H1 (cell line): ENCODE data around the gene ZNF560. TPM values are rescaled to one million over a fixed set of nuclear protein-coding genes. Genes with fewer than 3 reads are reported as not detected.

Experiments
- CTCF ChIA-PET: fragments of 300-600 bp; sonication (Branson Sonifier 250); formaldehyde crosslinking; loops from one replicate; lab custom pipeline; 2021; ENCODE audit not compliant: partially characterized antibody; lab: Charles Lee
- POLR2A ChIA-PET: fragments of 300-600 bp; sonication (Branson Sonifier 250); formaldehyde crosslinking; loops from one replicate; lab custom pipeline; 2021; ENCODE audit warnings: inconsistent platforms; ENCODE audit not compliant: partially characterized antibody; lab: Charles Lee
- DNase-seq, 2 experiments: peaks; one replicate each; pipeline versions ENCODE4 v3.0.0 to v3.0.0-alpha.2; 2010 to 2022; ENCODE audit warnings: low spot score in 2 of 2, low read depth in 1 of 2, mixed read lengths in 1 of 2
- FAIRE-seq: peaks from 2 replicates; lab custom pipeline; 2011; peaks lifted over from hg19 to GRCh38; lab: Jason Lieb, UNC
- H2AFZ ChIP-seq: 2 replicates; pipeline ENCODE4 v1.8.1; 2012; ENCODE audit warnings: low read length, inconsistent platforms
- H2AK5ac ChIP-seq: 2 replicates; pipeline ENCODE4 v1.6.1; 2013; ENCODE audit warnings: low read depth, low read length
- H2BK120ac ChIP-seq: replicated peaks from 2 replicates; pipeline ENCODE3; 2013; ENCODE audit warnings: low read depth, low read length, inconsistent platforms
- H2BK12ac ChIP-seq: 2 replicates; pipeline ENCODE4 v1.6.1; 2013; ENCODE audit warnings: low read depth, low read length
- H2BK15ac ChIP-seq: 2 replicates; pipeline ENCODE4 v1.6.1; 2013; ENCODE audit warnings: low read length
- H2BK20ac ChIP-seq: 2 replicates; pipeline ENCODE4 v1.6.1; 2013; ENCODE audit warnings: low read length
- H2BK5ac ChIP-seq: 2 replicates; pipeline ENCODE4 v1.6.1; 2013; ENCODE audit warnings: low read depth, low read length
- H3K14ac ChIP-seq: 2 replicates; pipeline ENCODE4 v1.6.1; 2013; ENCODE audit warnings: inconsistent platforms; ENCODE audit not compliant: insufficient read length
- H3K18ac ChIP-seq: 2 replicates; pipeline ENCODE4 v1.6.1; 2013; ENCODE audit warnings: low read length; ENCODE audit errors: extremely low read depth
- H3K23ac ChIP-seq: 2 replicates; pipeline ENCODE4 v1.6.1; 2013; ENCODE audit warnings: inconsistent platforms; ENCODE audit not compliant: insufficient read length
- H3K23me2 ChIP-seq: 2 replicates; pipeline ENCODE4 v1.6.1; 2013; ENCODE audit warnings: low read depth, low read length
- H3K27ac ChIP-seq: 2 replicates; pipeline ENCODE4 v1.6.1; 2011; ENCODE audit warnings: low read depth, low read length, inconsistent platforms
- H3K27me3 ChIP-seq, 4 experiments: replicated peaks in 1 of 4; 1 replicate in 1 of 4; 2 replicates in 3 of 4; pipeline versions ENCODE4 v1.6.1 to v1.8.1; 2011 to 2013; ENCODE audit warnings: low read length in 3 of 4, mild to moderate bottlenecking in 3 of 4, inconsistent platforms in 2 of 4, mixed read lengths in 2 of 4, moderate library complexity in 1 of 4; ENCODE audit not compliant: control insufficient read depth in 3 of 4, insufficient read depth in 3 of 4; ENCODE audit errors: extremely low read depth in 1 of 4
- H3K36me3 ChIP-seq, 4 experiments: 2 replicates each; pipeline versions ENCODE4 v1.6.1 to v1.8.1; 2011 to 2013; ENCODE audit warnings: mild to moderate bottlenecking in 4 of 4, low read length in 3 of 4, moderate library complexity in 2 of 4, control low read depth in 1 of 4, inconsistent platforms in 1 of 4; ENCODE audit not compliant: insufficient read depth in 4 of 4, control insufficient read depth in 2 of 4
- H3K4ac ChIP-seq: replicated peaks from 2 replicates; pipeline ENCODE3; 2013; ENCODE audit warnings: low read length, low read depth, mixed read lengths, inconsistent platforms; ENCODE audit not compliant: insufficient read length
- H3K4me1 ChIP-seq, 4 experiments: replicated peaks in 1 of 4; 1 replicate in 1 of 4; 2 replicates in 3 of 4; pipeline versions ENCODE4 v1.6.1 to v1.8.1; 2011 to 2013; ENCODE audit warnings: low read length in 3 of 4, inconsistent platforms in 2 of 4, mixed read lengths in 1 of 4; ENCODE audit not compliant: insufficient read depth in 4 of 4, control insufficient read depth in 3 of 4
- H3K4me2 ChIP-seq, 2 experiments: 2 replicates each; pipeline versions ENCODE4 v1.6.1 to v1.8.1; 2011 to 2013; ENCODE audit warnings: low read depth in 2 of 2, low read length in 2 of 2, control low read depth in 1 of 2, inconsistent platforms in 1 of 2, mild to moderate bottlenecking in 1 of 2; ENCODE audit not compliant: insufficient read depth in 1 of 2
- H3K4me3 ChIP-seq, 4 experiments: fragments of 200-600, 300-600 bp in 1 of 4; sonication (generic), shearing (Covaris generic), sonication (Bioruptor Twin) in 1 of 4; 2 replicates each; pipeline versions ENCODE4 v1.5.1 to v1.8.1; 2011 to 2016; ENCODE audit warnings: low read length in 4 of 4, low read depth in 3 of 4, control low read depth in 2 of 4, inconsistent platforms in 2 of 4, mild to moderate bottlenecking in 2 of 4, mixed read lengths in 1 of 4, moderate library complexity in 1 of 4; ENCODE audit not compliant: insufficient read depth in 2 of 4; ENCODE audit errors: extremely low read depth in 1 of 4
- H3K56ac ChIP-seq: replicated peaks from 2 replicates; pipeline ENCODE3; 2013; ENCODE audit warnings: low read depth, mild to moderate bottlenecking, mixed read lengths, low read length, inconsistent platforms; ENCODE audit not compliant: insufficient read length
- H3K79me1 ChIP-seq: 2 replicates; pipeline ENCODE4 v1.6.1; 2013; ENCODE audit warnings: low read depth, low read length, control low read depth
- H3K79me2 ChIP-seq, 2 experiments: 2 replicates each; pipeline versions ENCODE4 v1.6.1 to v1.8.1; 2012 to 2013; ENCODE audit warnings: low read length in 2 of 2, mild to moderate bottlenecking in 2 of 2, inconsistent platforms in 1 of 2; ENCODE audit not compliant: insufficient read depth in 2 of 2, control insufficient read depth in 1 of 2
- H3K9ac ChIP-seq, 4 experiments: replicated peaks in 1 of 4; 1 replicate in 1 of 4; 2 replicates in 3 of 4; pipeline versions ENCODE4 v1.6.1 to v1.8.1; 2011 to 2013; ENCODE audit warnings: low read depth in 3 of 4, low read length in 3 of 4, control low read depth in 2 of 4, mild to moderate bottlenecking in 2 of 4, moderate library complexity in 2 of 4, inconsistent platforms in 1 of 4; ENCODE audit errors: extremely low read depth in 1 of 4
- H3K9me3 ChIP-seq, 2 experiments: 2 replicates each; pipeline versions ENCODE4 v1.6.1 to v1.8.1; 2012 to 2013; ENCODE audit warnings: mild to moderate bottlenecking in 2 of 2, moderate library complexity in 2 of 2, control low read depth in 1 of 2, inconsistent platforms in 1 of 2, low read depth in 1 of 2, low read length in 1 of 2, mixed read lengths in 1 of 2; ENCODE audit not compliant: insufficient read depth in 2 of 2
- H4K20me1 ChIP-seq, 2 experiments: replicated peaks in 1 of 2; 2 replicates each; pipeline versions ENCODE3 to v1.8.1; 2011 to 2013; ENCODE audit warnings: inconsistent platforms in 2 of 2, low read length in 2 of 2, mild to moderate bottlenecking in 1 of 2; ENCODE audit not compliant: insufficient read depth in 2 of 2, control insufficient read depth in 1 of 2
- H4K5ac ChIP-seq: 2 replicates; pipeline ENCODE4 v1.6.1; 2013; ENCODE audit warnings: low read length, low read depth, mixed read lengths, inconsistent platforms; ENCODE audit not compliant: insufficient read length
- H4K8ac ChIP-seq: 2 replicates; pipeline ENCODE4 v1.8.0; 2013; ENCODE audit warnings: mild to moderate bottlenecking, moderate library complexity, low read length, inconsistent platforms; ENCODE audit not compliant: insufficient read depth; ENCODE audit errors: extremely low read depth
- H4K91ac ChIP-seq: replicated peaks from 2 replicates; pipeline ENCODE3; 2013; ENCODE audit warnings: low read length, mixed read lengths, inconsistent platforms; ENCODE audit not compliant: insufficient read length
- POLR2AphosphoS5 ChIP-seq: IDR thresholded peaks from 2 replicates; pipeline ENCODE4 v1.6.1; 2011; ENCODE audit warnings: low read depth, low read length
- RBBP5 ChIP-seq: IDR thresholded peaks from 2 replicates; pipeline ENCODE4 v1.7.1; 2012; ENCODE audit warnings: low read depth, mild to moderate bottlenecking, inconsistent platforms, low read length, moderate library complexity, borderline replicate concordance
- SIX5 ChIP-seq: IDR thresholded peaks from 2 replicates; pipeline ENCODE4 v1.6.1; 2011; ENCODE audit warnings: mild to moderate bottlenecking, low read depth, low read length
- SP2 ChIP-seq: IDR thresholded peaks from 2 replicates; pipeline ENCODE4 v1.6.1; 2012; ENCODE audit warnings: mild to moderate bottlenecking, low read length, inconsistent platforms
- SUZ12 ChIP-seq: fragments of 200-600 bp; sonication (generic); IDR thresholded peaks from 2 replicates; pipeline ENCODE4 v1.6.1; 2012; ENCODE audit warnings: mild to moderate bottlenecking, inconsistent platforms, low read length, moderate library complexity, mixed read lengths
- WGBS, 2 experiments: shearing (Covaris generic) in 1 of 2; methylation state at CpG; one replicate each; pipeline versions ENCODE4 v1.1.6 to v1.1.7; 2013 to 2015; ENCODE audit warnings: low lambda C conversion rate in 2 of 2, mixed read lengths in 2 of 2, inconsistent platforms in 1 of 2, low coverage in 1 of 2, missing lambda C conversion rate in 1 of 2; ENCODE audit not compliant: insufficient replicate concordance in 2 of 2, insufficient coverage in 1 of 2, insufficient read length in 1 of 2; ENCODE audit errors: extremely low coverage in 1 of 2, missing lambda C conversion rate in 1 of 2; 5-methylcytosine and 5-hydroxymethylcytosine counted together
- polyA plus RNA-seq, 7 experiments: library from polyadenylated mRNA; depleted of rRNA in 3 of 7; stranded (reverse) in 5 of 7; unstranded in 2 of 7; fragments of >200 nt in 5 of 7; fragments of 200-250 nt in 2 of 7; gene quantifications; 1 replicate in 5 of 7; 2 replicates in 1 of 7; 4 replicates in 1 of 7; pipeline versions ENCODE4 v1.2.1 to v1.2.3, GENCODE V29; 2011 to 2013; ENCODE audit warnings: missing spikeins in 2 of 7, mixed read lengths in 2 of 7
- total RNA-seq: library from RNA; stranded (reverse); fragmentation: NEBNext Ultra II Directional; extraction: Animal tissue kit (Norgen Biotek cat#: 25700); gene quantifications from 2 replicates; pipeline ENCODE4 v1.2.1, GENCODE V29; 2021

Gene ZNF560
- total and polyA plus RNA-seq, 2 of the 8 experiments (the other 6 are each of a cell fraction or from before 2014, with no cell fraction given) = 0.02 TPM; not detected in 1

DNA sequence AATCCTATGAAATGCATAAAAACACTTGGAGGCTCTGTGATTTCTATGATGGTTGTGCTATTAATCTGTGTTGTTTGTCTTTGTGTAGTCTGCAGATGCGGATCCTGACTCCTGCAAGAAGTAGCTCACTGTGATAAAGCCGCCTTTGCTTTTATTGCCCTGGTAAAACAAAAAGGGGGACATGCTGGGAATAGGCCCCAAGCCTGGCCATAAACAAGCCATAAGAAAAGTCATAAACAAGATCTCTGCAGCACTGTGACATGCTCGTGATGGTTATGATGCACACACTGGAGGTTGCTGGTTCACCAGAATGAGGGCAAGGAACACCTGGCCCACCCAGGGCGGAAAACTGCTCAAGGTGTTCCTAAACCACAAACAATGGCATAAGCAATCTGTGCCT lies 36.5 kb downstream of the ZNF560 start:
- no peak for FAIRE-seq
- H4K91ac ChIP-seq = no peak overlapping the region

More for the DNA sequence above, 36.5 kb downstream of the ZNF560 start:
- Histone ChIP-seq H3K27ac (no peak overlapping the region), H3K36me3 (no peaks in the 10 kb centered on the region), H3K79me2 (no peaks in the 10 kb centered on the region), H4K5ac (no peak overlapping the region), H3K79me1 (no peaks in the 10 kb centered on the region), H4K8ac (no peak overlapping the region), H3K9ac (no peak overlapping the region), H2BK20ac (no peak overlapping the region), H2BK120ac (no peak overlapping the region), H3K56ac (no peak overlapping the region), H2AFZ (no peak overlapping the region), H3K27me3 (no peaks in the 10 kb centered on the region), H3K4me1 (no peaks in the 10 kb centered on the region), H4K20me1 (no peaks in the 10 kb centered on the region), H3K23me2 (no peaks in the 10 kb centered on the region), H3K4me3 (no peak overlapping the region), H2AK5ac (no peak overlapping the region), H3K18ac (no peak overlapping the region), H3K23ac (no peak overlapping the region), H3K4me2 (no peak overlapping the region), H2BK15ac (no peak overlapping the region), H3K14ac (no peak overlapping the region), H2BK5ac (no peak overlapping the region), H2BK12ac (no peak overlapping the region), H3K4ac (no peak overlapping the region), H3K9me3 (peaks cover 68 to 80% of the 10 kb centered on the region in 2 experiments)
- TF ChIP-seq SUZ12 (no peak), SIX5 (no peak), SP2 (no peak), RBBP5 (no peak), POLR2AphosphoS5 (no peak)
- CTCF ChIA-PET = interaction anchor here (1.4 kb wide), 1 partner anchor 256 kb away, joined by 3 read pairs; no protein-coding TSS in a partner anchor
- POLR2A ChIA-PET = no interaction called here
- no peak for DNase-seq
- WGBS, 2 experiments = 84% methylated on average over 4 of the region's 4 CpGs; no CpG with 5 or more reads in 1 of the 2 experiments
